Pancreas (tissue), 10 donors: ENCODE data around the gene PACRG. TPM values are rescaled to one million over a fixed set of nuclear protein-coding genes. Genes with fewer than 3 reads are reported as not detected.

Experiments used
- ATAC-seq, 4 donors: fragments of 200-7000 bp; cut with Tn5 transposase; one replicate each; pipeline versions ENCODE4 v1.8.0 to v1.9.1; 2020; ENCODE audit warnings: mild to moderate bottlenecking in 4 of 4, moderate library complexity in 4 of 4
- DNase-seq, 6 donors: peaks; one replicate each; pipeline ENCODE4 v3.0.0-alpha.2; 2020
- FAIRE-seq: peaks from 2 replicates; lab custom pipeline; 2012; peaks lifted over from hg19 to GRCh38; lab: Jason Lieb, UNC
- H3K27ac ChIP-seq, 4 donors: fragments of 200-600 bp; sonication (generic); 1 replicate in 3 of 4; 2 replicates in 1 of 4; pipeline versions ENCODE4 v1.5.0 to v1.8.0; 2020
- H3K27me3 ChIP-seq, 4 donors: fragments of 200-600 bp; one replicate each; pipeline ENCODE4 v1.8.0; 2021
- H3K36me3 ChIP-seq, 3 donors: fragments of 200-600 bp; sonication (generic) in 1 of 3; one replicate each; pipeline versions ENCODE4 v1.5.0 to v1.8.0; 2020 to 2021
- H3K4me1 ChIP-seq, 3 donors: fragments of 200-600 bp; one replicate each; pipeline ENCODE4 v1.8.0; 2021
- H3K4me3 ChIP-seq, 4 donors: fragments of 200-600 bp; sonication (generic) in 2 of 4; one replicate each; pipeline versions ENCODE4 v1.5.0 to v1.8.0; 2020 to 2021
- H3K9me3 ChIP-seq, 4 donors: fragments of 200-600 bp; one replicate each; pipeline ENCODE4 v1.8.0; 2021
- CTCF ChIP-seq, 4 donors: fragments of 200-600 bp; sonication (generic) in 3 of 4; IDR thresholded peaks; one replicate each; pipeline versions ENCODE4 v1.5.0 to v1.8.0; 2021; ENCODE audit warnings: antibody characterized with exemption in 4 of 4
- WGBS, 2 donors: extraction: QIAGEN DNeasy Blood & Tissue Kit; methylation state at CpG; one replicate each; pipeline ENCODE4 v1.1.7; 2013; 5-methylcytosine and 5-hydroxymethylcytosine counted together
- intact Hi-C, 3 donors: fragments of 100-400 bp; cut with DNase I; formaldehyde crosslinking; loops; one replicate each; pipeline versions ENCODE4 v1.11.1 to v1.14.2; 2022
- polyA plus RNA-seq, 2 donors: library from polyadenylated mRNA; stranded (reverse); fragments of 200-250 nt; gene quantifications; one replicate each; pipeline ENCODE4 v1.2.3, GENCODE V29; 2013
- total RNA-seq, 6 donors: library from RNA; stranded (reverse); fragmentation: NEBNext Ultra II Directional in 4 of 6; extraction: Animal tissue kit (Norgen Biotek cat#: 25700) in 4 of 6; gene quantifications; one replicate each; pipeline versions ENCODE4 v1.2.1 to v1.2.4, GENCODE V29; 2021 to 2023
- donor health status: healthy with polysubstance abuse.
- donor health status: DM: no; HTN: no; CAD: no; lungs with moderate emphysema.
- donor health status: DM: no; HTN: no; CAD: no.
- donor health status: control.
- donor health status: control.
- donor health status: Bipolar disorder and iron deficiency.
- donor health status: DM: yes; HTN: yes; CAD: no.
- donor health status: DM: no; HTN: no; CAD: no.
- donor health status: DM: no; HTN: no; CAD: no.
- donor health status: DM: yes; HTN: yes; CAD: no.

The PACRG gene
- total and polyA plus RNA-seq, 8 donors = 2.5 to 7.1 (median 3.5) TPM

GRCh38 chr6:163197839-163198238 lies 470.1 kb downstream of the PACRG start:
- intact Hi-C loops = no loop called here
- Histone ChIP-seq H3K27ac (no peak overlapping the region), H3K4me3 (no peak overlapping the region), H3K9me3 (no peaks in the 10 kb centered on the region), H3K4me1 (no peaks in the 10 kb centered on the region), H3K36me3 (no peaks in the 10 kb centered on the region), H3K27me3 (no peaks in the 10 kb centered on the region)
- DNase-seq = no peak
- WGBS, 2 donors = 81 to 89% methylated on average over 3 of the region's 3 CpGs
- TF ChIP-seq CTCF (IDR thresholded peaks at IDR 0.05) = no peak
- ATAC-seq = no peak
- no peak for FAIRE-seq

DNA sequence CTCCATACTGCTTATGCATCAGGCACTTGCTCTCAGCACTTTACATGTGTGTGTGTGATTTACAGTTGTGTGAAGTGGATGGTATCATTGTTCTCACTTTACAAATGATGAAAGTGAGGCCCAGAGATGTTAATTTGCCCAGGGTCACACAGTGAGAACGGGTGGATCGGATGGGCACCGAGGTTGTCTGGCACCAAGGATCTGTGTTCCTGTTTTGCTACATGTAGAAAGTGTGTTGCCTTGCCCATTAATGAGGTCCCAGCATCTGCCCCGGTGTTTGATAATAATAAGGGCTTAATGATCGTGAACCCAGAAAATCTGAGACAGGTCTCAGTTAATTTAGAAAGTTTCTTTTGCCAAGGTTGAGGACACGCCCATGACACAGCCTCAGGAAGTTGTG lies 470.6 kb downstream of the PACRG start:
- Histone ChIP-seq H3K9me3 (no peaks in the 10 kb centered on the region), H3K36me3 (no peaks in the 10 kb centered on the region), H3K27me3 (no peaks in the 10 kb centered on the region), H3K4me1 (no peaks in the 10 kb centered on the region), H3K27ac (no peak overlapping the region), H3K4me3 (no peak overlapping the region)
- 79 to 90% methylated on average over 6 of the region's 6 CpGs for WGBS, 2 donors
- TF ChIP-seq CTCF (IDR thresholded peaks at IDR 0.05) = no peak
- no peak for ATAC-seq
- no peak for DNase-seq
- no peak for FAIRE-seq
- intact Hi-C loops = no loop called here

GRCh38 chr6:163199371-163199770 lies 471.6 kb downstream of the PACRG start:
- no peaks in the 10 kb centered on the region for H3K27me3 ChIP-seq
- WGBS, 2 donors = 82 to 83% methylated on average over 4 of the region's 4 CpGs
- intact Hi-C loops = no loop called here
- H3K27ac ChIP-seq = no peak overlapping the region
- no peak for DNase-seq
- no peak for TF ChIP-seq CTCF (IDR thresholded peaks at IDR 0.05)
- no peaks in the 10 kb centered on the region for H3K36me3 ChIP-seq
- no peak overlapping the region for H3K4me3 ChIP-seq
- H3K9me3 ChIP-seq = no peaks in the 10 kb centered on the region
- H3K4me1 ChIP-seq = no peaks in the 10 kb centered on the region
- no peak for ATAC-seq
- no peak for FAIRE-seq

DNA sequence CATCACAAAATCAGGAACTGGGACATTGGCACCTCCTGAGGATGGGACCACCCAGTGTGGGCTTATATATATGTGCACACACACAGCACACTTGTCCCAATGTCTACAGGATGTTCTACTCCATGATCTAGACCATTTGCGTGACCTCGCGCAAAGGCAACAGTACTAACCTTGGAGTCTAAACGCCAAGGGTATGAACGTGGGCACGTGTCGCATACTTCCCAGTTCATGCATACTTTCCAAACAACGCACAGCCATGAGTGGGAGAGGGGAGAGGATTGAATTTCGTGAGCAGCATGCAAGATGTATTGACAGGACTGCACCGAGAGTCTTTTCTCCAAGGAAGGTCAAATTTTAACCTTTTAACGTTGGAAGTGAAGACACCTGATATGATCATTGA lies 472.5 kb downstream of the PACRG start:
- 82% methylated on average over 11 of the region's 11 CpGs for WGBS, 2 donors

GRCh38 chr6:163200694-163201093 lies 472.9 kb downstream of the PACRG start:
- ATAC-seq (no peak), FAIRE-seq (no peak), DNase-seq (no peak)
- Histone ChIP-seq H3K36me3 (no peaks in the 10 kb centered on the region), H3K4me1 (no peaks in the 10 kb centered on the region), H3K27ac (no peak overlapping the region), H3K9me3 (no peaks in the 10 kb centered on the region), H3K27me3 (no peaks in the 10 kb centered on the region), H3K4me3 (no peak overlapping the region)
- intact Hi-C loops = no loop called here
- no peak for TF ChIP-seq CTCF (IDR thresholded peaks at IDR 0.05)
- WGBS, 2 donors = 89 to 90% methylated on average over 8 of the region's 8 CpGs

More for the DNA sequence above, 472.5 kb downstream of the PACRG start:
- DNase-seq (no peak), ATAC-seq (no peak), FAIRE-seq (no peak)
- Histone ChIP-seq H3K27ac (no peak overlapping the region), H3K36me3 (no peaks in the 10 kb centered on the region), H3K4me3 (no peak overlapping the region), H3K27me3 (no peaks in the 10 kb centered on the region), H3K9me3 (no peaks in the 10 kb centered on the region), H3K4me1 (no peaks in the 10 kb centered on the region)
- no peak for TF ChIP-seq CTCF (IDR thresholded peaks at IDR 0.05)
- intact Hi-C loops = no loop called here
